DMS153 treated with DMSO at 0.1 percent for 48 hours (cell line): Measurements from ENCODE around the gene CFAP99.

Experiments used
- DNase-seq: peaks from one replicate; lab custom pipeline; 2025; ENCODE audit not compliant: unreplicated experiment; lab: John Stamatoyannopoulos, UW

Gene CFAP99

DNA sequence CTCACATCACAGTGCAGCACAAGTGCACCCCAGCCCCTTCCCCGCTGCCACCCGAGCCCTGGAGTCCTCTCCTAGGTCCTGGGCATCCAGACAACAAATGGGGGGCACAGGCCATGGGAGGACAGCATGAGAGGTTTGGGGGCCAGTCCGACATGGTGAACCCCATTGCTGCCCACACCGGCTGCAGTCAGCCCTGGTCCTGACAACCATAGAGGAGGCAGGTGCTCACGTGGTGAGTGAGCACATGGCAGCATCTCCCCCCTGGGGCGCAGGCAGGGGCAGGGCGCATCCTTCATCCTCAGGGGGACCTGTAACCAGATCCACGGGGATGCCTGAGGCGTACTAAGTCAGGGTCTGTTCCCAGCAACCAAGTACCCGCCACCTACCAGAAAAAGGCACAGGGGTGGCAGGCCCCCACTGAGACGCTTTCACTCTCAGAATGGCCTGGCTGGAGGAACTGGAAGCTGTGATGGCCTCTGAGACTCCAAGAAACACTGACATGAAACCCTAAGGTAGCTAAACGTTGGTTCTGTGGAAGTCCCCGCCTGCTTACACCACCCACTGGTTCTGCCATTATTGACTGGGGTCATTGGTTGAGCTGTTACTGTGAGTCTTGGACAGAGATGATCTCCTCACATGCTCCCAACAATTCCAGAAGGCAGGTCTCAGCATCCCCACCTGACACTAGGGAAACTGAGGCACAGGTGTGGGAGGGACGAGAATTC, 6.8 kb upstream of the CFAP99 start:
- no peak for DNase-seq

- no peak for DNase-seq
Measured at GRCh38 chr4:2412534-2412884, 6.2 kb upstream of the CFAP99 start.

DNA sequence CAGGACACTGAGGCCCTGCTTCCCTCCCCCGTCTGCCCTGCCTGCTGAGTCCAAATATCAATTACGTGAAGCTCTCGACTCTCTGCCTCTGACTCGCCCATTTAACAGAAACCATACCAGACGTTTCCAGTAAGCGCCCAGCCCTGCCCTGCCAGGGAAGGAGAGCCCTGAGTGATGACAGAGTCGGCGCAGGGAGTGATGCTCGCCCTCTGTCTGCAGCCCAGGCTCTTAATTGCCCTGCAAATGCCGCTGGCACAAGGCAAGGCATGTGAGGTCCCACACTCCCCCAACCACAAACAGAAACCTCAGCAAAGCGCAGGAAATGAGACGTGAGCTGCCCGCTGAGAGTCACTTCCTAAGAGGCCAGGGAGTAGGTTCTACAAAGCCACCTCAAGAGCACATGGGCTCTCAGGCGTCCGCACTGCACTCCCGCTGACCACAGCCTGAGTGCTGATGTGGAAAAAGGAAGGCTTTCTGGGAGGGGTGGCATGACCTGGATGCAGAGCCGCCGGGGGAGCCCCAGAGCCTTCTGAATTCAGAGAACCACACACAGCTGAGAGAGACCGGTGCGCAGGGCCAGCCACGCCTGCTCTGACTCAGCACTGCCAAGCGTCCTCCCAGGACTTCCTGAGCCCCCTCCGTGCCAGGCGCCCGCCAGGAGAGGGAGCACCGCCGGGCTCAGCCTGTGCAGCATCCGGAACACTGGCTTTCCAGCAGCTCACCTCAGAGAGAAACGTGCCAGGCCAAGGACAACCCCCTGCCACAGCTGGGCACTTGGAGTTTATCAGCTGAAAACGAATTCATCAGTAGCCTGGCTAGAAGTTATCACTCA, 5.7 kb upstream of the CFAP99 start:
- peak; percentile 59 for DNase-seq

DNA sequence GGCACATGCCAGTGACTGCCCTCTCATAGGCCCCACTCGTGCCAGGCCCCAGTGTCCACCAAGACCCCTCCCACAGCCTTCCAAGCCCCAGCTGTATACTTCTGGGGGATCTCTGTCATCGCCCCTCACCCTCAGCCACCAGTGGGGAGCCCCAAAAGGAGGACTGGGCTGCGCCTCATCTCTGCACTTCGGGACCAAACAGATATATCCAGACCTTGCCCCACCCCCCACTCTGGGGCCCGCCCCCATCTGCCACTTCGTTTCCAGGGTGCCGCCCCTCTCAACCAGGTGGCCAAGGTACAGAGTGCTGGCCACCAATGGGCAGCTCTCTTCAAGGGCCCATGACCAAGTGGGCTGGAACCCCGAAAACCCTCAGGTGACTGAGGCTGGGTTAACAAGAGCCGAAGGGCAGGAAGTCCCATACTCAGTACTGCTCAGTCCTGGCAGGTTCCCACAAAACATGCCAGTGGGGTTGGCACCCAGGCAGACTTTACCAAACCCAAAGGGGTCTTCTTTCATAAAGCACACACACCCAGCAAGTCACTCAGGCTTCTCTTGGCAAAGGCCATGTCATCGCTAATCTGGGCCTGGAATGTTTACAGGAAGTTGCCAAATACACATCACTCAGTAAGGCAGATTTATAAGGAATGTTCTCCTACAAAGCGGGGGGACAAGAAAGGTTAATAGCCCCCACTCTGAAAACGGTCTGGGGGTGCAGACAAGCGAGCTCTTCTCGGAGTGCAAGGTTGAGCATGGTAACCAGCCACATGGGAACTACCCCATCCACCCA, 4.7 kb upstream of the CFAP99 start:
- DNase-seq, result no peak

GRCh38 chr4:2415213-2415612, 3.5 kb upstream of the CFAP99 start:
- no peak for DNase-seq

DNA sequence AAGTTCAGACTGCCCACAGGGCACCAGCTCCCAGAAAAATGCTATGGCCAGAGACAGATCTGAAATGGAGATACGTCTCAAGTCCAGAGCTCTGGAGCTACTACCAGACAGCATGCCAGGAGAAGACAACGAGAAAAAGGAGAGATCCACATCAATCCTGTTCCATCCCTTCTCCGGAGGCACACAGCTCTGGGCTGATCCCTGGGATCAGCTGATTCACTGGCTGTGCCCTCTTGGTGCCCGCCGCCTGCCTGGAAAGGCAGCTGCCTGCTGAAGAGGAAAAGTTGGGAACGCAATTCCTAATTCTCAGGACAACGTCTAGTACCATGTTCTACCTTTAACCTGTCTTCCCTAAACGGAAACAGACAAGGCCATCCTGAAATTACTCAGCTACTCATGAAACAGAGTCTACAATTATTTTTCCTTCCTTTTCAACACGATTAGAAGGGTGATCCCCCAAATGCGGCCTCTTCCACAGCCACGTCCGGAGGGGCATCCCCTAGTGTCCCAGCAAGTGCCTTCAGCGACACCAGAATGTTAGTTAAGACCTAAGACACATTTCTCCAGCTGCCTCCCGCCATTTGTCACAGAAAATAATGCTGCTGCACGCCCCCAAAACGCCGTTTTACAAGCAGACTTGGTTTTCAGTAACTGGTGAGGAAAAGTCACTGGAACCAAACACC, 2.7 kb upstream of the CFAP99 start:
- DNase-seq, result no peak

GRCh38 chr4:2416564-2417225, 2.1 kb upstream of the CFAP99 start:
- no peak for DNase-seq

DNA sequence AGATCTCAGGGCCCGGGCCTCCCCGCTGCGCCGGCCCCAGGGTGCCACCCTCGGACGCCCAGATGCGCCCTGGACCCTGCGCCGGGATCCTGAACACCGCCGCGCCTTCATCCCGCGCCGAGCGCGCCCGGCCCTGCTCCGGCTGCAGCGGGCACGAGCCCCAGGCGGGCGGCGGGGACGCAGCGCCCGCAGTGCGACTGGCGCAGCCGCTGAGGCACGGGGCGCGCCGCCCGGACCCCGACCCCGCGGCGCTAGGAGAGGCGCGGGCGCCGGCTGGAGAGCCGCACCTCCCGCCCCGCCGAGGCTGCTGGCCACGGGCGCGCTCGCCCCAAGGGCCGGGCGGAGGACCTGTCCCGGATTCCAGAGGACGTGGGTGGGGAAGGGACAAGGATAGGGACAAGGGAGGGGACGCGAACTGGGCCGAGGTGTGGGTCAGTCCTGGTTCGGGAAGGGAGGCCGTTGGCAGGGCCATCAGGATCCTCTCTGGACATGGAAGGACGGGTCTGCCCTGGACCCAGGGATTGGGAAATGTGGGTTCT, 1.5 kb upstream of the CFAP99 start:
- no peak for DNase-seq

DNA sequence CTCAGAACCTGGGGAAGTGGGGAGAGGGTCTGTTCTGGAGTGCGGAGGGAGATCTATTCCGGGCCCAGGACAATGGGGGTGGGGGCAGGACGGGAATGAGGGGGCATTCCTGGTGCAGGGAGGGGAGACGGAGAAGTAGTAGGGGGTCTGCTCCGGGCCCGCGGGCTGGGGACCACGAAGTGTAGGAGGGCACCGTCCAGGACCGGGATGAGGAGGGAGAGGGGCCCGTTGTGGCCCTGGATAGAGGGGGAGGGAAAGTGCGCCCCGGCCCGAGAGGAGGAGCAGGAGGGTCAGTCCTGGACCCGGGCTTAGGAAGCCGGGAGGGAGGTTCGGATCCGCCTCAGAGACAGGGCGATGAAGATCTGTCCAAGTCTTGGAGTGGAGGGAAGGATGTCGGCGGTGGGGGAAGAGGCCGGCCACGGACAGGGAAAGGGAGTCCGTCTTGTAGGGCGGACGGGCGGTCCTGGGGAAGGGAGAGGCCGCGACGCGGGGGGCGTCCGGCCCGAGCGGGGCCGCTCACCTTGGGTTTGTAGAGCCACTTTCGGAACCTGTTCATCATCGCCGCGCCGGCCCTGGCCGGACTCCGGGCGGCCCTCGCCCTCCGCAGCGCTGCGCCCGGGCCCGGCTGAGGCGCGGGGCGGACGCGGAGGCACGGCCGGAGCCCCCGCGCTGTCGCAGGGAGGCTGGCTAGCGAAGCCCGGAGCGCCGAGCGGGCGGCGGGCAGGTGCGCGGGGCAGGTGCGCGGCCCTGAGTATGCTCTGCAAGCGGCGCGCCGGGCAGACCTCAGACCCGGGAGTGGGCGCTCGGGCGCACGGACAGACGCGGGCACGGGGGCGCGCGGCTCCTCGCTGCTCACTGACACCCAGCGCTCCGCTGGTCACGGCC, 748 bp upstream of the CFAP99 start, which contains the start of gene ZFYVE28:
TSS of gene ZFYVE28 (minus strand) at position 881 of the 885 bp plus-strand sequence. CDS start at position 559, 322 bp downstream.
- no peak for DNase-seq

DNA sequence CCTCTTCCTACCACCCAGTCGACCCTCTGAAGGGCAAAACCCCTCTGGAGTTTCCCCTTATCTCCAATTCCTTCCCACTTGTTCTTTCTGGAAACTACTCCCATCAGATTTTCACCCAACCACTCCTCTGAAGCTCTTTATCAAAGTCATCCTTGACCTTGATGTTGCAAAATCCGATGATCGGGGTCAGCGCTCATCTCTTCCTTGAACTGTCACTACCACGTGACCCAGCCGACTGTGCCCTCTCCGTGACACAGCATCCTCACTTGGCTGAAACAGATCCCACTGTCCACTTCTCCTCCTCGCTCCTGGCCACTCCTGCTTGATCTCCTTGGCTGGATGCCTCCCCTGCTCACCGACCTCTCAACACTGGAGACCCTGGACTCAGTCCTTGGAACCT, 1.1 kb downstream of the CFAP99 start:
- DNase-seq, result no peak

DNA sequence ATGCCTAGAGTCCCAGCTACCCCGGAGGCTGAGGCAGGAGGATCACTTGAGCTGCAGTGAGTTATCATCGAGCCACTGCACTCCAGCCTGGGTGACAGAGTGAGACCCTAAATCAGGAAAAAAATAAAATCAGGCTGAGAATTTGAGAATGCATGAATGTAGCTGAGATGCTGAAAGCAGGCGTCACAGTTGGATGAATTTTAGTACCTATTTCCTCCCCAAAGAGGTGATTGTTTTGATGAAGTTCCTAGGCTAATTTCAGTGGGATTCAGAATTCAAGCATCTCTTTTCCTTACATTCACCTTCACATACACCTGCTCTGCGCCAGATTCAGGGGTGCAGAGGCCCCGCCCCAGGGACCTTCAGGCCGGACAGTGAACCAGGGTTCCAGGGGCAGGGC, 3.2 kb downstream of the CFAP99 start:
- DNase-seq, result no peak

DNA sequence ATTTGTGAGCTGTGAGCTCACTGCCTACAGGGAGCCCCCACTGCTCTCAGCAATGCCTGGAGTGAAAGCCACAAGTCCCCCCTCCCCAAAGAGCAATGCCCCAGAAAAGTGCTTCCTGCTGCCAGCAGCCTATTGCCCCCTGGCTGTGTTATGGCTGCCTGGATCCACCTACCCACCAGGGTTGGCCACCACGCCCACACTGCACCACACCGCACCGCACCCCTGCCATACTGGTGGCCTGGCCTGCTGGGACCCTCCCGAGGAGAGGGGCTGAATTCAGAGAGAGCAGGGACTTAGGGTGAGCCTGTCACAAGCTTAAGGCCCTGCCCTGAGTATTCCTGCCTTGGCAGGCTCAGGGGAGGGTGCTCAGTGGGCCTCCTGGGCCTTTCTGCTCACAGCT, 4.3 kb downstream of the CFAP99 start:
- no peak for DNase-seq

- no peak for DNase-seq
Measured at GRCh38 chr4:2423695-2424094, 4.9 kb downstream of the CFAP99 start.

- DNase-seq, result no peak
Measured at GRCh38 chr4:2424581-2424980, 5.8 kb downstream of the CFAP99 start.

DNA sequence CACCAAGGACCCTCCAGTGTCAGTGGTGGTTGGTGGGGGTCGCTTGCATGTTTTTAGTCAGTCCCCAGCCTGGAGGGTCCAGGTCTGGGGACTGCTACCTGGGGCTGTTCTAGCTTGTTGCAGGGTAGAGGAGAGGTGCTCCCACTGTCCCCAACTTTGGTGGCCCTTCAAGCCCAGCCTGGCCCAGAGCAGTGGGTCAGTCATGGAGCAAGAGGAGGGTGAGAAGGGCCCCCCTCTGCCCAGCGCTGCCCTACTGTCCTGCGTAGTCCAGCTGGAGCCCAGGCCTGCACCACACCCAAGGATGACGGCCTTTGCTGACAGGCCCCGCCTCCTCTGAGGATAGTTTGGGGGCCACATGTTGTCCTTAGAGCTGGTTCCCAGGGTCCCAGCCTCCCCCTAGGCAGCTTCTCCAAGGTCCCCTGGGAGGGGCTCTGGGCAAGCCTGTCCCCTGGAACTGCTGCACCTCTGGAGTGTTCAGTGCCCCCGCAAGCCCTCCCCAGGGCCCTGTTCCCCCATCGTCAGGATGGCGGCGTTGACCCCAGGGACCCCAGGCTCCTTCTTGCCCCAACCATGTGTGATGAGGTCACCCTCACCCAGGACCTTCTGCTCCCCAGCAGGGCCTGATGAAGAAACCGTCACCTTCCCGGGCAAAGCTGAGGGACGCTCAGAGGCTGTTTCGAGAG, 6.8 kb downstream of the CFAP99 start:
- DNase-seq, result no peak

DNA sequence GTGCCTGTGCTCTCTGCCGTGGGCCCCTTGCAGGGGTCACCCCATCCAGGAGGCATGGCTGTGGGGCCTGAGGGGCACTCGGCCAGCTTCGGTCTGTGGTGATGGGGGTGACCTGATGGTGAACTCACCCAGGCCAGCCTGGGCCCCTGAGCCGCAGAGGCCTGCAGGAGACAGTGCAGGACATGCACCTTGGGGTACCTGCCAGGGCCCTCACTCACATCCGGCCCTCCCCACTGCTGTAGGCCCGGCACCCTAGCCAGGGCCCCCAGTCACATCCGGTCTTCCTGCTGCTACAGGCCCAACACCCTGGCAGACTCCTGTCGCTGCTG, 7.3 kb downstream of the CFAP99 start:
- DNase-seq, result no peak

DNA sequence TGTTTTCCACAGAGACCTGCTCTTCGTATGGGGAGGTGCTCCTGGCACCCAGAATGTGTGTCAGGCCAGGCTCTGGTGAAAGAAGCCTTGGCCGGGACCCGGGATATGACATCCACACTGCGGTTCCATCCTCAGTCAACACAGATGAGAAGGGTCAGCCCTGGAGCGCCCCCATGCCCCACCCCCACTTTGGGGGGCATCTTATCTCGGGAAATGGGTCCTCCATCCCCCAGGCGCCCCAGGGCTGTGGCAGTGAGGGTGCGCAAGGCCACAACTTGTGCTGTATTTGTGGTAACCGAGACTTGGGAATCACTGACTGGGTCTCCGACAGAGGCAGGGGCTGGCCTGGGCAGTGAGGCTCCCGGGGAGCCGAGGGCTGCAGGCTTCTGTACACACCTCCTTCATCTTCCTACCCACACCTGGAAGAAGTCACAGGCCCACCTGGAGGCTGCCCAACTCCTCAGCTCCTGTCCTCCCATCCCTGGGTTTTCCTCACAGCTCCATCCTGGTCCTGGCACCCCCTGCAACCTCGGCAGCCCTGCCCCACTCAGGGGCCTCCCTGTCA, 8.0 kb downstream of the CFAP99 start:
- no peak for DNase-seq
